A172 (cell line): Measurements from ENCODE around the gene VSIG10L2. TPM values are rescaled to one million over a fixed set of nuclear protein-coding genes. Genes with fewer than 3 reads are reported as not detected.

Source experiments
- DNase-seq: peaks from one replicate; pipeline ENCODE4 v3.0.0-alpha.2; 2015; ENCODE audit warnings: low spot score
- total RNA-seq: library from RNA; depleted of rRNA; stranded (reverse); fragments of >200 nt; shearing (Covaris generic); gene quantifications from 2 replicates; pipeline ENCODE4 v1.2.3, GENCODE V29; 2014

VSIG10L2 gene
- total RNA-seq, 1 experiment from 2014 or later, result not detected

DNA sequence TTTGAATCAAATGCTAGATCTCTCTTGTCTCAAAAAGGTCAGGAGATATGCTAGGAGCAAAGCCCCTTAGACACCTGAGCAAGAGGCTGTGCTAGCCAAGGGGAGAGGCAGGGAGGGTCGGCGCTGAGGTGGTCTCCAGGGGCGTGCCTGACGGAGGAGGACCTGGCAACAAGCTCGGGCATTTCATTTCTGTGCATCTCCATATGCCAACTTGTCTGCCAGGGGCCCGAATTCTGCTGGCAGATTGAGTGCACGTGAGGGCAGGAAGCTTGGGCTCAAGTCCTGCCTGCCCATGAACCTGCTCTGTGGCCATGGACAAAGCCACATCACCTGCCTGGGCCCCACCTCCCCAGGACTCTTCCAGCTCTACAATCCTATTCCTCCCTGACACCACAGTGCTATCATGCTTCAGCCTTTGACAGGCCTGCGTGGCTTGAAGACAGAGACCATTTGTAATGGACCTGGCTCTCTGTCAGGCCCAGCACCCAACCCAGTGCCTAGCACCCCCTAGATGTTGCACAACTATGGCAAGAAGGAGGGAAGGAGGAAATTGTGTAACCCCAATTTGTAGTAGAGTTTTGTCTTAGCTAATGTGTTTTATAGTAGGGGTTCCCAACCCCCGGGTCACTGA, 16.3 kb upstream of the VSIG10L2 start:
- no peak for DNase-seq

DNA sequence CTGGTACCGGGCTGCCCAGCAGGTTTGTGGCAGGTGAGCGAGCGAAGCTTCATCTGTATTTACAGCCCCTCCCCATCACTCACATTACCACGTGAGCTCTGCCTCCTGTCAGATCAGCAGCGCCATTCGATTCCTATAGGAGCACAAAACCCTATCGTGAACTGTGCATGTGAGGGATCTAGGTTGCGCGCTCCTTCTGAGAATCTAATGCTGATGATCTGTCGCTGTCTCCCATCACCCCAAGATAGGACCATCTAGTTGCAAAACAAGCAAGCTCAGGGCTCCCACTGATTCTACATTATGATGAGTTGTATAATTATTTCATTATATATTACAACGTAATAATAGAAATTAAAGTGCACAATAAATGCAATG, 15.8 kb upstream of the VSIG10L2 start:
- DNase-seq, result no peak

DNA sequence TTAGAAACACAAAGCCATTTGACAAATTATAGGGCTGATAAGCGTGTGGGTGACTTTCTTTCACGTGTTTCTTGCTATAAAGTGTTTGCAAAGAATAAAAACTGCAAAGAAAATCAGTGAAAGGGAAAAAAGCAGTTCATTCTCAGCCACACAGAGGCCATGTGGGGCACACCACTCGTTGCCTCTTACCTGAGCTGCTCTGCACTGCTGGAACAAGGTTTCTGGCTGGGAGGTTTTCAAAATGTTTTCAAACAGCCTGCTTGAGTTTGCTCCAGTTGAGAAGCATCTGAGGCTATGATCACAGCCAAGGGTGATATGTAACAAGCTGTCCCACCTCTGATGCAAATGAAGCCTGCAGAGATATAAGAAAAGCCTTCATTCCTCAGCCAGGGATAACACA, 14.7 kb upstream of the VSIG10L2 start:
- DNase-seq, result no peak

DNA sequence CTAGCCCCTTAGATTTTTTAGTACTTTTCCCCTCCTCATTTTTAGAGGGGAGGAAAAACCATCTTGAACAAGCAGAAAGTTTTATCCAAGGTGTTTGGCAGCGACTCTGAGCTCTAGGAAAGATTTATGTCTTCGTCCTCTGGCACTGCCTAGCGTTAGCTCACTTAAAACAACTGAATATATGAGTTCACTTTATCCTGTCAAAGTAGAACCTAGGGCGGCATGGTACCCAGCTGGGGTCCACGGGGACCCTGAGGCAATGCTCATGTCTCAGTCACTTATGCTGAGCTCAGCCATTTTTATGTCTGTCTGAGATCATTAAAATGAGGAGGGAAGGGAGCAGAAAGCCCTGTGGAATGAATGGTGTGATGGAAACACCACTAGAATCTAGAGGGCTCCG, 14.2 kb upstream of the VSIG10L2 start:
- no peak for DNase-seq

DNA sequence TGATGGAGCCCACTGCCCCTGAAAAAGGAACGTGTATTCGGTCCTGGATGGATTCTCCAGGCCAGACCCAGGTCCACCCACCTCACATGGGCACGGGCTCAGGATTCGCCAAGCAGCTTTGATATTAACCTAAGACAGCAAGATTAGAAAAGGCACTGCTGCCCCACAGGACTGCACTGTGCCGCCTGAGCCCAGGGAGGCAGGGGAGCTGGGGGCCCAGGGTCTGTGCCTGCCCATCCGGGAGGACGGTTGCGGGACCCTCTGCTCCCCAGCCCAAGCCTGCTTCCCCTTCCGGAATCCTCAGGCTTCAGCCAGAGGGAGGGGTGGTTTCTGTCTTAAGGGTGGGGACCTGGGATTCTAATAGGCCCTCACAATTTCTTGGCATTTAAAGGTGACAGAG, 13.5 kb upstream of the VSIG10L2 start:
- DNase-seq, result no peak

DNA sequence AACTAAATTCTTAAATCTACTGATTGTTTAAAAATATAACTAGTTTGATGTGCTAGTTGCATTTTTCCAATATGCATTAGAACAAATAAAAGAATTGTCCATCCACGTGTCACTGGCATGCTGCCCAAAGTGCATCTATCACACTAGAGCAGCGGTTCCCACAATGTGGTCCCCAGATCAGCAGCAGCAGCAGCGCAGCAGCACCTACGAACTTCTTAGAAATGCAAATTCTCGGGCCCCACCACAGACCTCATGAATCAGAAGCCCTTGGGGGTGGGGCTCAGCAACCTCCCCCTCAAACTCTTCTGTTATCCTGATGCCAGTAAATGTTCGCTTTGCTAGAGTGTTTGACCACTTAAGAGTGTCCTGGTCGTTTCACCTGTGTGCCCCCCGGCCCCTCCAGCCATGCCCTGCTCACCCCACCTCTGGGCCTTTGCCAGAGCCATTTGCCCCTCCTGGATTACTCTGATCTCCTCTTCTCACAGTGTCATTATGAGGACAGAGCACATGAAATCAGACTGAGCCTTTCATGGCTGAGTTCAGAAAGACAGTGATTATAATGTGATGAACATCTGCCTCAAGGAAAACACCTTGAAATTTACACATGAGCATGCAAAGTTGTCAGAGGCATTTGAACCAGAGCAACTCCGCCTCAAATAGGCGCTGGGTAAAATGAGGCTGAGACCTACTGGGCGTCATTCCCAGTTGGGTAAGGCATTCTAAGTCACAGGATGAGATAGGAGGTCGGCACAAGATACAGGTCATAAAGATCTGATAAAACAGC, 12.6 kb upstream of the VSIG10L2 start:
- DNase-seq, result no peak

DNA sequence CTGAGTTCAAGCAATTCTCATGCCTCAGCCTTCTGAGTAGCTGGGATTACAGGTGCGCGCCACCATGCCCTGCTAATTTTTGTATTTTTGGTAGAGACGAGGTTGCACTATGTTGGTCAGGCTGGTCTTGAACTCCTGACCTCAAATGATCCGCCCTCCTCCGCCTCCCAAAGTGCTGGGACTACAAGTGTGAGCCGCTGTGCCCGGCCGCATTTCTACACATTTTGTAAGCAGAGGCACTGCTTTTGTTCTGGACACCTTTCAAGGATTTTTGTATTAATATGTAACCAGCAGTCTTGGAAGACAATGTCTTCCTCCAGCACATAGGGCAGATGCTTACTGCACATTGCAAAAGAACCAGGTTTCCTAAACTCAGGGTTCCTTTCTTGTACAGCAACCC, 11.4 kb upstream of the VSIG10L2 start:
- no peak for DNase-seq

DNA sequence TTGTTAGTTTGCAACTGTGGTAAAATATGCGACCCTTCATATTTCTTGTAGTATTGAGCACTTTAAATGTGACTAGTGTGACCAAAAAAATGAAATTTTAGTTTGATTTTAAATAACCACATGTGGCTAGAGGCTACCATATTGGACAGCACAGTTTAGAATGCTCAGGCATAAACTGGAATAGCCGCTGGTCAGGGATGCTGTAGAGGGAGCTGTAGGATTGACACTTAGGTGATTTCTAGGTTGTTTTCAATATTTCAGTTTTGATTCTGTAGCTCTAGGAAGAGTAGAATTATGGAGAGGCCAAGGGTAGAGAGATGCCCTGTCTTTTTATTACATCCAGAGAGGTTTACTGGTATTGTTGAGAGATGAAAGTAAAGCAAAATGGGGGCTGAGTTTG, 10.8 kb upstream of the VSIG10L2 start:
- no peak for DNase-seq

DNA sequence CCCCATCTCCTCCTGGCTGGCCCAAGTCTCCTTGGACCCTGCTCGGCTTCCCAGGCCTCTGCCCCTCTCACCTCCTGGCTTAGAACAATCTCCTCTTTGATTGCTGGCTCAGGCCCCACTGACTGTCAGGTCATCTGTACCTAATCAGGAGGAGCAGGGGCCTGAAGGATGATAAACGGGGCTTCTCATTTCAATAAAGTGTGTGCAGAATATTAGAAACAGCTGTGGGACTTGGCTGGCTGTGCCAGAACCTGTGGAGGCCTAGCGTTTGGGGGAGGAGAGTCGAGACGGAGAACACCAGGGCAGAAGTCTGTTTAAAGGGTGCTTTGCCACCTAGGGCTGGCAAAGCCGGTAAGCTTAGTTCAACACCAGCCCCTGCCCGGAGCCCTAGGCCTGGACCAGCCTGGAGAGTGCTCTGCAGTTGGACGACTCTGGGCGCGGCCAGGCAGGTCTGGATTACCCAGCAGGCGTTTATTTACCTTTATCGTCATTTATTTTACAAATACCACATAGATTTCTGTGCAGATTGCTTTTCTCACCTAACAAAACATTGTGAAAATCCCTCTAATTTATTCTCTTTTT, 10.1 kb upstream of the VSIG10L2 start:
- no peak for DNase-seq

DNA sequence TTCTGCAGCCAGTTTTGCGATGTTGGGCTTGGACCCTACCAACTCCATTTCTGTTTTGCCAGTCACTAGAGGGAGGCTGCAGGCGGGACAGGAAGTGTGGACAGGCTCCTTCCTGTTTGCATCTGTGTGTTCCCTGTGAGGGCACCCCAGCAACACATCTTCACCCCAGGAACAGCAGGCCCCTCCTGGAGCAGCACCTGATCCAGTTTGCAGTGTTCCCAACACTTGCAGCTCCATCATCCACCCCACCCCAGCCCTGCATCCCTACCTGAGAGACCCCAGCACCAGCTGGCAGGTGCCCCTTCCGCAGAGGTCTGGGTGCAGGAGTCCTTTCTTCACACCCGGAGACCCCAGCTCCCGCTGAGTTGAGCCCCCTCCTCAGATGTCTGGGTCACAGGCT, 7.4 kb upstream of the VSIG10L2 start:
- no peak for DNase-seq

DNA sequence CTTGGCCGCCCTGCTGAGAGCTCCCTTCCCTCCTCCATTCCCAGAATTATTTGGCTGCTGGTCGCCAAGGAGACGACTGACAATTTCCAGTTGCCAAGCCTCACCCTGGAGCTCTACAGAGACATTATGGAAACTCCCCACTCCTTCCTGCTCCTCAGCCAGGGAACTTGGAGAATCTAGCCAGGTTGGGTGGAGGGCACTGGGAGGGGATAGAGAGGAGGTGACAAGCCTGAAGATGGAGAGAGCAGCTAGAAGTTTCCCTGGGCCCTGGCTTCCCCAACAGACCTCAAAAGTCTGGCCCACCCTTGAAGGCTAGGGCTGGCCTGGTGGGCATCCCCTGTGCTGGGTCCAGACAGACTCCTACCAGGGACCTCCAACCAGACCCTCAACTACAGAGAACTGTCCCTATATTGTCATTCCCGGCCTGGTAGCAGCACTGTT, 6.7 kb upstream of the VSIG10L2 start:
- no peak for DNase-seq

DNA sequence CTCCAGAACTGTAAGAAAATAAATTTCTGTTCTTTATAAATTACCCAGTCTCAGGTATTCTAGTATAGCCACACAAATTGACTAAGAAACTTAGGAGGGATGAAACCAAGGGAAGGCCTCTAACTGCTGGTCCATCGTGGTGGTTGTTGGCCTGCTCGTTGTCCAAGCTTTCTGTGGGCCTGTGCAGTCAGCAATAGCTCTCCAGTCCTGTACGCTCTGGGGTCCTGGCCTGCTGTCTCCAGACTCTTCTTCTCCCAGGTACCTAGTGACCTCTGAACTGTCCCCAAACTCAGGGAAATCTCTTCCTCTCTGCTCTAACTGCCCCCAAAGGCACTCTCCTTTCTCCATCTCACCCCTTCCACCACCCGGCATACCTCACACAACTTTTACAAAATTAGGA, 5.7 kb upstream of the VSIG10L2 start:
- no peak for DNase-seq

DNA sequence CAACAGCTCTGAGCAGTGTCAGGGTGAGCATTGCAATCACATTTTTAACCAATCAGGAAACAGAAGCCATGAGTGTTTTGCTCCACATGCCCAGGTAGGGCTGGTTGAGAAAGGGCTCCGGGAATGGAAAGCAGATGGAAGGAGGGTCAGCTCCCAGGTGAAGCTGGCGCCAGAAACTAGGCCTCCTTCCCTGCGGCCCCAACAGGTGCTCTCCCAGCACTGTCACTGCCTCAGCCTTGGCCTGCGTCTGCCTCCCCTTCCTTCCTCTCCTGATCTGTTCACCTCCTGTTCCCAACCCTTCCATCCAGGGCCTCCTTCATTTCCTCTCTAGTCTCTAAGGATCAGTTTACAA, 4.6 kb upstream of the VSIG10L2 start:
- no peak for DNase-seq

DNA sequence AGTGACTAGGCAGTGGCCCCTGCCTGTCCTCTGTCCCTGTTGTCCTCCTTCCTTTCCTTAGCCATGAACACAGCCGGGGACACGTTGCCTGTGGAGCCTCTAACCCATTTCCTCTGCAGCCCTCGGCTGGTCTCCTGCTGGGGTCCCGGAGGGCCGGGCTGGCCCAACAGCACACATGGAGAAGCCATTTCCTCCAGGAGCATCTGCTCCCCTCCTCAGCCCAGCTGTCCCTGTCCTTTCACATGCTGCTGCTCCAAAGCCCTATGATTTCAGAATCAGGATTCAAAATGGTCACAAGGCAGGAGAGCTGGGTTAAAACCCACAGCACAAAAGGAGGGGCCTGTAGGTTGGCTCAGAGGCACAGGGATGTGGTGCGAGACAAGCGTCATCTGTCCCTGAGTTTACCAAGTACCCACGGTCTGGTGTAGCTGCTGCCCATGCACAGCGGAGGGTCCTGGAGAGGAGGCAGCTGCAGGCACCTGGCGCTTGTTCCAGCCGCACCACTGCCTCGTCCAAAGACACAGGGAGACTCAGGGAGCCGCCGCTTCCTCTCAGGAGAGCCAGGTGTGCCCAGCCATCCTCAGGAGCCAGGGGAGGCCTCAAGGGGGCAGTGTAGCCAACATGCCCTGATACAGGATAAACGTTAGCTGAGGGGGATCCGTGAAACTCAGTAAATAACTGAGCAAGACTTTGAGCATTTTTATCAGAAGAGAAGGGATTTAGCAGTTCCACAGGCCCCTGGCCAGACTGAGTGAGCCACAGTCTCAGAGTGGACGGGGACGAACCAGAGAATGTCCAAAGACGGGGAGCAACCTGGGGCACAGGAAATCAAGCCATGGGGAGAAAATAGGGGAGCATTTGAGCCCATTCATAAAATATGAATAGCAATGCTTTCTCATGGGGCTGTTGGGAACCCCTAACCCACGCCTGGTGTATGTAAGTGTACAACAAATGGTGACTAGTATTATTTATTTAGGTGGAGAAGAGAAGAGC, 3.9 kb upstream of the VSIG10L2 start:
- DNase-seq, result peak; percentile 16

DNA sequence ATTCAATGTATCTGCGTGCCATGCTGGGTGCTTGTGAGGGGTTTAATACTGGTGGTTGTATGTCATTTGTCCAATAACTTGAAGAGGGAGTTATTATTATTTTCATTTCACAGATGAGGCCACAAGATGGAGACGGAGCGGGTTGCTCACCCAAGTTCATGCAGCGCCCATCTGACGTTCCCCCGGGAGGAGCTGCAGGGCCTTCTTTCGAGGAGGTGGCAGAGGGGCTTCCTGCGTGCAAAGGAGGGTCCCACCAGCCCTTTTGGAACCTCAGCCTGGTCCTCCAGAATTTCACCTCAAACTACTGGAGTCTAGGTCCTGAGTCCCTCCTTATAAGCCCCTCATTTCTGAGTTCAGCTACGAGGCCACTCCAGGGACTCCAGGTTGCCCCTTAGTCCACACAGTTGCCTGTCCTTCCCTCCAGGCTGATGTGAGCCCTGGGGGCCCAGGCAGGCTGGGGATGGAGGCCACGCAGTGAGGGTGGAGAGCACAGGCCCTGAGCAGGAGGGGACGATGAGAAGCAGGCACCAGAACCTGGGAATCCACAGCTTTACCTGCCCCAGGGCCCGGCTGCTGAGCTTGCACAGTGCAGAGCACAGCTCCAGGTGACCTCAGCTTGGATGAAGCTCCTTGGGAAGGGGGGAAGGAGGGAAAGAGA, 2.9 kb upstream of the VSIG10L2 start:
- no peak for DNase-seq

DNA sequence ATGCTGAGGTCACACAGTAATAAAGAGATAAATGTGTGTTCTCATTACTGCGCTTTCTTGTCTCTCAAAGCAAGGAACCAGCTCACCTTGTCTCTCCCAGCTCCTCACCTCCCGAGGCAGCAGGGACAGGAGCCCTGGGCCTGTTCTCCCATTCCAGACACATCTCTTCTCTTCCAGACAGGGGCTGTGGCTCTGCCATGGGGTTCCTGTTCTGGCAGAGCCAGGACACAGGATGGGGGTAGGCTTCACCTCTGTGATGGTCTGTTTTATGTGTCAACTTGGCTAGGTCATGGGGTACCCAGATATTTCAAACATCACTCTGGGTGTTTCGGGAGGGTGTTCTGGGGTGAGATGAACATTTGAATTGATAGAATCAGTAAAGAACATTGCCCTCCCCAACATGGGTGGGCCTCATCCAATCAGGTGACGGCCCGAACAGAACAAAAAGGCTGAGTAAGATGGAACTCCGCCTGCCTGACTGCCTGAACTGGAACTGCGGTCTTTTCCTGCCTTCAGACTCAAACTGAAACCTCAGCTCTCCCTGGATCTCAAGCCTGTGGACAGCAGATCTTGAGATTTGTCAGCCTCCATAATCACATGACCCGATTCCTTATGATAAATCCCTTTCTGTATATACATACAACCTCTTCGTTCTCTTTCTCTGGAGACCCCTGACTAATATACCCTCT, 2.0 kb upstream of the VSIG10L2 start:
- DNase-seq, result no peak

DNA sequence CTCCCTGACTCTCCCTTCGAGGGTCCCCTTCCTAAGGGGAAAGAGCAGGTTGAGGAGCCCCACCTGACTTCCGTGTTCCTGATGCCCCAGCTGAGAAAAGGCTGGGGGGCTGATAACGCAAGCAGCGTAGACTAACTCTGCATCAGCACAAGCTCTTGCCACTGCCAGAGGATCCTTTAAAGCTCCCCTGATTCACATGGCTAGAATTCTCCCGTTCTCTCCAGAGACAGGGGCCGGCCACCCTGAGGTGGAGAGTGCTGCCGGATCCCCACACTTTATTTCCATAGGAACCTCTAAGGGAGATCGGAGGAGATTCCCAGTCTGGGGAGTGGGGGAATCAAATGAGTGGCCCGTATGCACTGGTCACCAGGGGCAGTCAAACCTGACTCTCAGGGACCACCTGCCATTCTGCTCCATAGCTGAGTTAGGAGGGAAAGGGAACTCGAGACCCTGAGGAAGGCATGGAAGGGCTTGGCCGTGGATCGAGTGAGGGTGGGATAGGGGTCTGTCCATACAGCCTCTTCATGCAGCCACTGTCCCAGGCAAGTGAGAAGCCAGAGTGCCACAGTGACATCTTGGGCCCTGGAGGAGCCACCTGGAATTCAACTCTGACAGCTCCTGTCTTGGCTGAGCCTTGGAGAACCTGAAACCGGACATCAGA, 1.4 kb upstream of the VSIG10L2 start:
- DNase-seq, result no peak

DNA sequence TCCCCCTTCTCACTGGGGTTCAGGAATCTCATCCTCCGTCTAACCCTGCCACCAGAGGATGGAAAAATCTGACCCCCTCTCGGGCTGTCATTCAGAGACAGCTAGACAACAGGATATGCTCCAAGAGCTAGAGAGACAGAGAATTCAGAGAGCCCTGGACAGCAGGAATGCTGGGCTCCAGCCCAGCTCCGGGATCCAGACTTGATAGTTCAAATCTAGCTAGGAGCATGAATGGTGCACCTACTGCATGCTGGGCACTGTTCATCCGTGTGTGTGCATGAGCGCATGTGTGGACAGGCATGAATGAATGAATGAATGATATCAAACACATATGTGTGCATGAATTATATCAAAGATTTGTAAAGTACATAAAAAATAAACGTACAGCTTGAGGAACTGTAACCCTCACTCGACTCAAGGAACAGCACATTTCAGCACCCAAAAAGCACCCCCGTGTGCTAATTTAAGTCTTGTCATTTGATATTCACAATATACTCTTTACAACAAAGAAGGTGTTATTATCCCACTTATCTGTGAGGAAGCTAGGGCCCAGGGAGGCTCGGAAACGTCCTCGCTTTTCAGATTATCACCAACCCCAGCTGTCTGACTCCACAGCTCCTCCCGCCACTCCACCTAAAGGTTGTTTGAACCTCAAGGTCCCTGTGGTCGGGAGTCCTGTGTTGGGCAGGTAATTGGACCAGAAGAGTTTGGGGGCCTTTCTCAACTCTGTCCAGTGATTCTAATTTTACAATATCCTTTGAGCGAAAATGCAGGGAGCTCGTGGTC, 640 bp upstream of the VSIG10L2 start:
- DNase-seq, result no peak

DNA sequence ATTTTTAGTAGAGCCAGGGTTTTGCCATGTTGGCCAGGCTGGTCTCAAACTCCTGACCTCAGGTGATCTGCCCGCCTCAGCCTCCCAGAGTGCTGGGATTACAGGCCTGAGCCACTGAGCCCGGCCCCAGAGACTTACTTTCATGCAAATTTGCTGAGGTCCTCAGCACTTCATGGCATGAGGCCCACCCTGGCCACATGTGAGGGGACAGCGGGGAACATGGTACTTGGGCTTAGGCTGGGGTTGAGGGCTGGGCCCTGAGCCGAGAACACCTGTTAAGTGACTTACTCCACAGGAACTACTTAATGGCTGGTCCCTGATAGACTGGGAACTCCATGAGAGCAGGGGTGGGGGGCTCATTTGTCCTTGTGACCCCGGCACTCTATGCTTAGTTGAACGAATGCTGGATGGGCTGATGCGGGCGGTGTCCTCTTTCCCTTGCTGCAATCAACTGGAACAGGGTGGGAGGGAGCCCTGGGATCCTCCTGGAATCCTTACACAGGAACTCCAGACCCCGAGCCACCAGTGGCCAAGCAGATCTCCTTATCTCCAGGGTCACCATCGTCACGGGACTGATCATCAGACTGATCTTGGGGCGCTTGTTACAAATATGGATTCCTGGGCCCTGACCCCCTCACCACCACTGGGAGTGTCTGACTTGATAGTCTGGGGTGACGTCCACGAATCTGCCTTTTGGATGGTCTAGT, 1.0 kb downstream of the VSIG10L2 start:
- DNase-seq, result no peak
